Activated T-cell treated with anti-CD3 and anti-CD28 coated beads for 4 hours (primary cell): Measurements from ENCODE around the gene PRR11.
"Not testable (repeated sequence)": the region's sequence is repeated elsewhere in the genome, so short reads cannot be mapped to it uniquely, and the experiment has no call there.

Experiments
- DNase-seq: peaks from one replicate; pipeline ENCODE4 v3.0.0-alpha.2; 2020

PRR11 gene

DNA sequence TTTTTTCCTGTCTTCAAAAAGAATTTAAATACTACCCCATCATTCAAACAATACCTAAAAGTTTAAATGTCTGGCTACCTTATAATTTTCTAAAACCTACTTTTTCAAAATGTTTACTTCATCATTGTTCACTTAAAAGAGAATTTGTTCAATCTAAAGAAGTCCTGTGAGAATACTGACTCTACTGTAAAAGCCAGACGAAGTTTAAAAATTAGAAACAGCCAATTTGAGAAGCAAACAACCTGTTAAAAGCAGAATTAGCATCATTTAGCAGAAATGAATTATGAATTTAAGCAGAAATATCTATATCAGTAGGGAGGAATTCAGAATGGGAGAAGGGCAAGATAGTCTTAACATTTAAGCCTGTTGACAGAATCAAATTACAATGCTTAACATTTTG, 2.6 kb upstream of the PRR11 start:
- DNase-seq, result no peak

DNA sequence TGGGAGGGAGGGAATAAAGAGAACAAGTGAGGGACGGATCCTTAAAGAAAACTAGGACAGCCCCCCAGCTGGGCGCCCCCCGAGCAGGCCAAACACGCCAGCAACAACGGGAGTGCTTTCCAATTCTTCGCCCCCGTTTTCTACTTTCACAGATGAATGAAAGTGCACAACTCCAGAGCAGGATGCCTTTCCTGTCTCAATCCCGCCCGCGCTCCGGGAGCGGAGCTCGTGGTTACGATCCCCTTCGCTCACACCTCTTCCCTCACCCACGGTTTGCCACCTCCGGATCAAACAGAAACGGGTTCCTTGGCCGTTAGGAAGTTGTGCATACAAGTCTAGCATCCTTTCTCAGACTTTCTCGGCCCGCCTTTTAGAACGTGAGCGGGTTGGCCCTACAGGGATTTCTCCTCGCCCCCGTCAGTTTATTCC, 1.2 kb upstream of the PRR11 start:
- peak; percentile 21 for DNase-seq

DNA sequence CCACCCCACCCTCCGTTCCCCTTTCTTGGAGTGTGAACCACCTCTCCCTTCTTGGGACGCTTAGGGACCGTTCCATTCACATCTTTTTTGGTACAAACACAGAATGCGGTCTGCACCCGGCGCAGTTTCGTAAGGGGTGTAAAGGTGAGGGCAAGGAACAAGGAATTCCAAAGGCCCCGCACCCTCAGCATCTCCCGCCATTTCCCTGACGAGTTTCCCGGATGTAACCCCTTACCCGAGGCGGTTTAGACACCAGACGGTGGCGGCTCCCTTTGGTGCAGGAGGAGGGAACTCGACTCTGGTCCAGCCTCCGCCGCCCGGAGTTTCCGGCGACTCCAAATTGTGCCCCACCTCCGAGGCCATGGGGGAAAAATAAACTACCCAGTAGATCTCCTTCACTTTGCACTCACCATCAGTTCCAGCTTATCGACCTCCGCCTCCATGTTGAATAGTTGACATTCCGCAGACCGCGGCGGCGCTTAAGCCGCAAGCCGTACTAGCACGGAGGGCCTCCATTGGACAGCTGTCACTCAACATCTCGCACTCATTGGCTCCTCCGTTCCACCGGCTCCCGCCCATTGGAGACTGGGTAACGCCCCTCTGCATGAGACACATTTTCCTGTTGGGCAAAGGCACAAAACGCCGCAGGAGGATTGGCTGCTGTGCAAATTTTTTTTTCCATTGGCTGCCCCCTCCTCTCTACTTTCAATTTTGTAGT, 666 bp upstream of the PRR11 start, which contains the start of gene SKA2:
SKA2 (minus strand) TSS at position 466 of the 718 bp plus-strand sequence; CDS start at position 443, 23 bp downstream.
- peak; percentile 94 for DNase-seq

- DNase-seq, result no peak
Observed at GRCh38 chr17:59160157-59161025, 4.8 kb downstream of the PRR11 start.

DNA sequence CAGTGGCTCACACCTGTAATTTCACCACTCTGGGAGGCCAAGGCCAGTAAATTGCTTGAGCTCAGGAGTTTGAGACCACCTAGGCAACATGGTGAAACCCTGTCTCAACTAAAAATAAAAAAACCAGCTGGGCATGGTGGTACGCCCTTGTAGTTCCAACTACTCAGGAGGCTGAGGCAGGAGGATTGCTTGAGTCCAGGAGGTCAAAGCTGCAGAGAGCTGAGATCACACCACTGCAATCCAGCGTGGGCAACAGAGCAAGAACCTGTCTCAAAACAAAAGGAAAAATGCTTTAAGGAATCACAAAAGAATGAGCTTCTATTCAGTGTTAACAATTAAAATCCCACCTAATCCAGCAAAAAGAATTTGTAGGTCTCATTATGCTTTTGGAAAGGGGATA, 5.9 kb downstream of the PRR11 start:
- DNase-seq, result no peak

DNA sequence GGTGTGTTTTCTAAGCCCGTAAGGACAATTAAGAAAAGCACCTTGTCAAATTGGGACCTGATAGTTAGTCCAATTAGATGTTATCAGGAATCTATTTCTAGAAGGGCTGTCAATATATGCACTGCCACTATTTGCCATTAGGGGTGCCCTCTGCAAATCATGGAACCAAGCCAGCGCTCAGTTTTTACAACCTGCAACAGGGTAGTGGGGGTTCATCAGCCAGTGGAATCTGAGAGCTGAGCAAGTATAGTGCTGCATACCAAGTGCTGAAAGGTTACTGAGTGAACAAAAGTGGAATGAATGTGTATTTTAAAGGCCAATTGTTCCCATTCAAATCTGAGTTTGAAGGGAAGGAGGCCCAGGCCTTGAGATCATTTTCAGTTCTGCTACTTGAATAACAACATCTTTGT, 10.4 kb downstream of the PRR11 start:
- peak; percentile 10 for DNase-seq

DNA sequence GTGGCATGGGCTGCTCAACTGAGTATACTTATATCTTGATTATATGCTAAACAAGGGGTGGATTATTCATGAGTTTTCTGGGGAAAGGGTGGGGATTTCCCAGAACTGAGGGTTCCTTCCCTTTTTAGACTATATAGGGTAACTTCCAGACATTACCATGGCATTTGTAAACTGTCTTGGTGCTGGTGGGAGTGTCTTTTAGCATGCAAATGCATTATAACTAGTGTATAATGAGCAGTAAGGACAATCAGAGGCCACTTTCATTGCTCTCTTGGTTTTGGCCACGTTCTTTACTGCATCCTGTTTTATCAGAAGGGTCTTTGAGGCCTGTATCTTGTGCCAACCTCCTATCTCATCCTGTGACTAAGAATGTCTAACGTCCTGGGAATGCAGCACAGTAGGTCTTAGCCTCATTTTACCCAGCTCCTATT, 12.0 kb downstream of the PRR11 start:
- no peak for DNase-seq

- no peak for DNase-seq
Observed at GRCh38 chr17:59172436-59173004, 17.0 kb downstream of the PRR11 start.

GRCh38 chr17:59174671-59175070, 19.1 kb downstream of the PRR11 start:
- no peak for DNase-seq

GRCh38 chr17:59175076-59175475, 19.5 kb downstream of the PRR11 start:
- no peak for DNase-seq

GRCh38 chr17:59178266-59178985, 22.9 kb downstream of the PRR11 start:
- no peak for DNase-seq

GRCh38 chr17:59179601-59180000, 24.1 kb downstream of the PRR11 start:
- not testable (repeated sequence) for DNase-seq

DNA sequence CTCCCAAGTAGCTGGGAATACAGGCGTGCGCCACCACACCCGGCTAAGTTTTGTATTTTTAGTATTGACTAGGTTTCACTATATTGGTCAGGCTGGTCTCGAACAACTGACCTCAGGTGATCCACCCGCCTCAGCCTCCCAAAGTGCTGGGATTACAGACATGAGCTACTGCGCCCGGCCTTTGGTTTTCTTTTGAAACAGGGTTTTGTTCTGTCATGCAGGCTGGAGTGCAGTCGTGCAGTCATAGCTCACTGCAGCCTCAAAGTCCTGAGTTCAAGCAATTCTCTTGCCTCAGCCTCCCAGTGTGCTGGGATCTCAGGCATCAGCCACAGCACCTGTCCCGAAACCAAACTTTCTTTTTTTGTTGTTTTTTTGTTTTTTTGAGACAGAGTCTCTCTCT, 25.1 kb downstream of the PRR11 start:
- no peak for DNase-seq

DNA sequence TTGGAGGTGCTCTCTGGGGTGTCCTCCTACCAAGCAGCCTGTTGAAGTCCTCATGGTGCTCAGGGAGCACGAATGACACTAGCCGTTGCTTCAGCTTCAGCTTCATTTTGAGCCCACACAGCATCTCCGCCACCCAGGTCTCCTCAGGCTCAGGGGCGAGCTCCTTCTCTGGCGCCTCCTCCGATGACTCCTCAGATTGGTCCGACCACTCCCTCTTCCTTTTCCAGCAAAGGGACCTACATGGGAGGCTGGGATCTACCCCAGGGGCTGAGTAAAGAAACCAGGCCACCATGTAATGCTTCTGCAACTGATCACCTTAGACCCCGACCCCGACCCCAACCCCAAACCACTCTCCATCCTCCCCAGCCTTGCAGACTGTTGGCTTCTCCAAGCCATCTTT, 25.9 kb downstream of the PRR11 start:
- no peak for DNase-seq

- no peak for DNase-seq
Observed at GRCh38 chr17:59185997-59186396, 30.5 kb downstream of the PRR11 start.

DNA sequence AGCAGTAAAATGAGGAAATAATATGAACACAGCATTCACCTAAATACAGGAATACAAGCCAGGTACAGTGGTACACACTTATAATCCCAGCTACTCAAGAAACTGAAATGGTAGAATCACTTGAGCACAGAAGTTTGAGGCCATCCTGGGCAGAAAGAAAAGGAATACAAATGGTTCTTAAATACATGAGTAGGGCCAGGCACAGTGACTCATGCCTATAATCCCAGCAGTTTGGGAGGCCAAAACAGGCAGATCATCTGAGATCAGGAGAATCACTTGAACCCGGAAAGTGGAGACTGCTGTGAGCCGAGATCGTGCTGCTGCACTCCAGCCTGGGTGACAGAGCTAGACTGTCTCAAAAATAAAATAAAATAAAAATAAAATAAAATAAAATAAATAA, 31.3 kb downstream of the PRR11 start:
- no peak for DNase-seq

- no peak for DNase-seq
Observed at GRCh38 chr17:59190806-59191205, 35.3 kb downstream of the PRR11 start.

- DNase-seq, result no peak
Observed at GRCh38 chr17:59193336-59193862, 37.9 kb downstream of the PRR11 start.

GRCh38 chr17:59199398-59199797, 43.9 kb downstream of the PRR11 start:
- no peak for DNase-seq

DNA sequence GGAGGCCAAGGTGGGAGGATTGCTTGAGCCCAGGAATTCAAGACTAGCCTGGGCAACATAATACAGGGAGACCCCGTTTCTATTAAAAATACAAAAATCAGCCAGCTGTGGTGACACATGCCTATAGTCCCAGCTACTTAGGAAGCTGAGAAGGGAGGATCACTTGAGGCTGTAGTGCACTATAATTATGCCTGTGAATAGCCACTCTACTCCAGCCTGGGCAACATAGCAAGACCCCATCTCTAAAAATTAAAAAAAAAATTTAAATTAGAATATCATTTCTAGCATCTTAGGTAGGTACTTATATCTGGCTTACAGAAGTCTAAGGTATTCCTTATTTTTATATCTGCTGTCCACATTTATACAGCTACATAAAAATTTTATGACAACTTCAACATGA, 46.8 kb downstream of the PRR11 start:
- DNase-seq, result no peak

GRCh38 chr17:59219370-59219769, 63.8 kb downstream of the PRR11 start:
- no peak for DNase-seq

GRCh38 chr17:59219992-59220327, 64.4 kb downstream of the PRR11 start:
- DNase-seq, result no peak
